NCI-H526 treated with DMSO at 0.1 percent for 48 hours (cell line): Measurements from ENCODE around the gene C2CD5.
"Not testable (repeated sequence)": the region's sequence is repeated elsewhere in the genome, so short reads cannot be mapped to it uniquely, and the experiment has no call there.

Experiments used
- DNase-seq: peaks from one replicate; lab custom pipeline; 2025; lab: John Stamatoyannopoulos, UW

The C2CD5 gene

DNA sequence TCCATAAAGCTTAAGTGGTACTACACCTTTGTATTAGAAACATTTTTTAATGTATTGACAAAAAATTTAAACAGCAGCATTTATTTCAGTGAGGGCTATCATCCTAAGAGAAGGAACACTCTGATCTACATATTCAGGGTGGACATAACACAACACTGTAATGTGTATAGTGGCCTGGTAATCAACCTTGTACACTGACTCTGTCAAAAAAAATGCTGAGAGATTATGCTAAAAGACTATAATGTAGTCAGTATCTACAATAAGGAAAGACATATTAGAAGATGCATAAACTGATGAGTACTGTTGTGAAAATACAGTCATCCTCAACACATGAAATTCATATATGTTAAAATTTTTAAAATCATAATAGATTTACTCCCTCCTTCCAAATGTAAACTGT lies 68.2 kb downstream of the C2CD5 start:
- DNase-seq, result no peak

- DNase-seq, result no peak
These were observed 69.2 kb downstream of the C2CD5 start for GRCh38 chr12:22474970-22475720.

DNA sequence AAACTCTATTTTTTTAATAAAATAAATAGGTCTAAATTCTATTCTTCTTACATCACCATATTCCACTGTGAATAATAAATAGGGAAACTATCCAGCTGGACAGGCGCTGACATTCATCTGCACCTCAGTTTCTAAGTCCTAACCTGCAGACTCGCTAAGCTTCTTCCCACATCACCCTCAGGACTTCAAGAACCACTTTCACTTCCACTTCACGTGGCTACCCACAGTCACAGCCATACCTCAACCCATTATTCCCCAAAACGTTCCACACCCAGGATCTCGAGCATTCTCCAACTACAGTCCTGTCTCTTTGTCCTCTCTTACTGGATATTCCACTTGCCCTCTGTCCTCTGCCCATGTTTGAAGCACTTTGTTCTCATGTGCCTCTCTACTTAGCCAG lies 71.1 kb downstream of the C2CD5 start:
- DNase-seq, result no peak

DNA sequence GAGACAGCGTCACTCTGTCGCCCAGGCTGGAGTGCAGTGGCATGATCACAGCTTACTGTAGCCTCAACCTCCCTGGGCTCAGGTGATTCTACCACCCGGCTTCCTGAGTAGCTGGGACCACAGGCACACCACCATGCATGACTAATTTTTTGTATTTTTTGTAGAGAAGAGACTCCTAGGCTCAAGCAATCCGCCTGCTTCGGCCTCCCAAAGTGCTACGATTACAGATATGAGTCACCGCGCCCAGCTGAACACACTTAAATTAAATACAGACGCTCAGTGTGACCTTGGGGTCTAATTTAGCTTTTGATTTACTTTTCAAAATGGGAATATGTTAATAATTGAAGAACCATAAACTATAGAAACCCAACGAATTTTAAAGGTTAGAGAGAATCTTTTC lies 77.2 kb downstream of the C2CD5 start:
- no peak for DNase-seq

DNA sequence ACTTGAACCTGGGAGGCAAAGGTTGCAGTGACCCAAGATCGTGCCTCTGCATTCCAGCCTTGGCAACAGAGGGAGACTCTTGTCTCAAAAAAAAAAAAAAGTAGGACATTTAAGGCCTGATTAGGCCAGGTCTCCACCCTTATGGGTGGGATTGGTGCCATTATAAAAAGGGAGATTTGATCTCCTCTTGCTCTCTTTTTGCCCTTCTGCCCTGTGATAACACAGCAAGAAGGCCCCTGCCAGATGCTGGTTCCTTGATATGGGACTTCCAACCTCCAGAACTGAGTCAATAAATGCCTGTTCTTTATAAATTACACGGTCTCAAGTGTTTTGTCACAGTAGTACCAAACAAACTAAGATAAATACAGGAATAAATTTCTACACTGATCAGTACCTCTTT lies 81.0 kb downstream of the C2CD5 start:
- no peak for DNase-seq

DNA sequence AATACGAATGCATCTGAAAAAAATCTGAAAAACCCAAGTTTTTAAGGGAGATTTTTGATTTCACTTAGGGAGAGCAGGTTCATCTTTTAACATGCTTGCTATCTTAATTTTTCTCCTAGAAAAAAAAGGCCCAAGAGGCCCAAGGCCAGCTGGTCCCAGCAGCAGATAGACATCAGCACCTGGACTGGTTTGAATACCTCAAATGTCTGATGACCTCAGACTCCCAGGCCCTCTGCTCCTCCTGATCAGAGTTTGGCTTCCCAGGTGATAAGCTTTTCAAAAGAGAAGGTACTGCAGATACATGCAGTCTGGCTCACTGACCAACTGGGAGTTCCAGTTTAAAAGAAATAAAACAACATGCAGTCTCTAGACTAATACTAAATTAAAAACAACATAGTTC lies 82.6 kb downstream of the C2CD5 start:
- DNase-seq, result no peak

DNA sequence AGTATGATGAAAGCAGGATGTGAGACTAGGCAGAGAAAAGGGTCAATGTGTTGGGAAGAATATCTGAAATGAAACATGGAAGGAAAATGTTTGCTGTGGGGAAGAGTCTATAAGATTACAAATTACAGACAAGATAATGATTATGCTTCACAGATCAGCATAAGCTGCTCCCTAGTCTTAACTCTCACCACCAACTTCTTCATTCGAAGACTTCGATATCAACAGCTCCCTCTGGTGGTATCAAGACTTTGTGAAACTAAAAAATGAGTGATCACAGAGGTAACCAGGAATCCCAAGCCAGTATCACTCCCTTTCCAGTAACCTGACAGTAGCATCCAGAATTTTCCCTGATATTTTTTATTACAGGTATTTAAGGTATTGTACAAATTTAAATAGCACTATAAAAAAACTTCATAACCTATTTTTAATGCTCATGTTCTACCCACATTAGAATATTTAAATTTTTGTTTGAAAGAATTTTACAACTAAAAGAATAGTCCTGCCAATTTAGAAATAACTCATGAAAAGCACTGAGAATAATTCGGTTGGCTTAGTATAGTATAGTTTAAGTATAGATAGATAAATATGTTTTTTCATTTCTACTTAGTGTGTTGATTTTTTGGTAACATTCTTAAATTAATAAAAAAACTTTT lies 84.4 kb downstream of the C2CD5 start:
- peak; percentile 33 for DNase-seq

DNA sequence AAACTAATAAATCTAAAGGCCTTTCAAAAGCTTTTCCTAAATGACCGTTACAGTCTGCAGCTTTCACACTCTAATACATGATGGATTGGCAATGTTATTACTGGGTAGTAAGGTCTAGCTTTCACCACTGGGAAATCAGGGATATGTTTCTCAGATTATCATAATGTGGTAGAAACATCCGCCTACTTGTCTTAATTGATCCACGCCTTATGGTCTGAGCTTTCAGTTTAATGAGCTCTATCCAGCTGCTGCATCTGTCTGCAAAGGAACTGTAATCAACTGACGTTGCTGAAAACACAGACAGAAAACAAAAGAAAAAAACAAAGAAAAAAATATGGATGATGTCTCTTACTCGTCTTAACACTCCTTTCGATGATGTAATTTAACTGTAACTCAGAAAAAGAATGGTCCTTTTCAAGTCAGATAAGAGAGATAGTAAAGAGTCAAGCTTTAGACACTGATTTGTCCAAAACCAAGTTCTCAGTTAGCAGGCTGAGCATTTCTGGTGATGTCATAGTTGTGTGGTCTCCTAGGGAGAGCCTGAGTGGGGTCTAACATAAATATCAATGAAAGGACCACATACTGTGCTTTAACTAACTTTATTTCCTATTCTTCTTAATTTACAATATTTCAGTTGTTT lies 85.9 kb downstream of the C2CD5 start:
- DNase-seq, result no peak

GRCh38 chr12:22457085-22457484 lies 87.3 kb downstream of the C2CD5 start:
- DNase-seq, result no peak

- DNase-seq, result no peak
These were observed 90.8 kb downstream of the C2CD5 start for GRCh38 chr12:22453511-22453910.

DNA sequence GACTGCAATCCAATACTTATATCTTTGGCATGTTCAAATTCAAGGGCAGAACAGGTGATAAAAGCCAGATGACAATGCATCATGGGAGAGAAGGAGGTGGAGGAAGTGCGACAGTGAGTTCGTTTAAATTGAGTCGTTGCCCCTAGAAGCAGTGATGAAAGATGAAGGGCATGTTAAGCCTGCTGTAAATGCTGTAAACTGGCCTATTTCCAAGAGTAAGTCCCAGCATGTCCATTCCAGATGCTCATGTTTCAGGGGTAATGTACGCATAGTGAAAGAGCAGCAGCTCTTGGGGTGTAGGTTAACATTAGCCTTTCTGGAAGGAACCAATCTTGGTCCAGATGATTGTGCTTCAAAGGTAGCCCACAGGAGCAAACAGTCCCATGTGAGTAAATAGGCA lies 97.1 kb downstream of the C2CD5 start:
- DNase-seq, result no peak

DNA sequence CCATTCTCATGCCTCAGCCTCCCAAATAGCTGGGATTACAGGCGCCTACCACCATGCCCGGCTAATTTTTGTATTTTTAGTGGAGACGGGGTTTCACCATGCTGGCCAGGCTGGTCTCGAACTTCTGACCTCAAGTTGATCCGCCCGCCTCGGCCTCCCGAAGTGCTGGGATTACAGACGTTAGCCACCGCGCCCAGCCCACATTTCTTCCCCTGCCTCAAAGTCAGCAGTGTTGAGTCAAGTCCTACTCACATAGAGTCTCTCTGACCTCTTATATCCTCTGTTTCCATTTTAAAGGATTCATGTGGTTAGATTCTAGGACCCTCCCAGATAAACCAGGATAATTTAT lies 100.1 kb downstream of the C2CD5 start:
- not testable (repeated sequence) for DNase-seq

- peak; percentile 11 for DNase-seq
These were observed 100.7 kb downstream of the C2CD5 start for GRCh38 chr12:22443379-22444316.

- DNase-seq, result no peak
These were observed 107.1 kb downstream of the C2CD5 start for GRCh38 chr12:22437031-22437806.

GRCh38 chr12:22435583-22435982 lies 108.8 kb downstream of the C2CD5 start:
- no peak for DNase-seq

GRCh38 chr12:22431693-22432251 lies 112.6 kb downstream of the C2CD5 start:
- peak; percentile 62 for DNase-seq

- DNase-seq, result no peak
These were observed 127.5 kb downstream of the C2CD5 start for GRCh38 chr12:22416801-22417200.

DNA sequence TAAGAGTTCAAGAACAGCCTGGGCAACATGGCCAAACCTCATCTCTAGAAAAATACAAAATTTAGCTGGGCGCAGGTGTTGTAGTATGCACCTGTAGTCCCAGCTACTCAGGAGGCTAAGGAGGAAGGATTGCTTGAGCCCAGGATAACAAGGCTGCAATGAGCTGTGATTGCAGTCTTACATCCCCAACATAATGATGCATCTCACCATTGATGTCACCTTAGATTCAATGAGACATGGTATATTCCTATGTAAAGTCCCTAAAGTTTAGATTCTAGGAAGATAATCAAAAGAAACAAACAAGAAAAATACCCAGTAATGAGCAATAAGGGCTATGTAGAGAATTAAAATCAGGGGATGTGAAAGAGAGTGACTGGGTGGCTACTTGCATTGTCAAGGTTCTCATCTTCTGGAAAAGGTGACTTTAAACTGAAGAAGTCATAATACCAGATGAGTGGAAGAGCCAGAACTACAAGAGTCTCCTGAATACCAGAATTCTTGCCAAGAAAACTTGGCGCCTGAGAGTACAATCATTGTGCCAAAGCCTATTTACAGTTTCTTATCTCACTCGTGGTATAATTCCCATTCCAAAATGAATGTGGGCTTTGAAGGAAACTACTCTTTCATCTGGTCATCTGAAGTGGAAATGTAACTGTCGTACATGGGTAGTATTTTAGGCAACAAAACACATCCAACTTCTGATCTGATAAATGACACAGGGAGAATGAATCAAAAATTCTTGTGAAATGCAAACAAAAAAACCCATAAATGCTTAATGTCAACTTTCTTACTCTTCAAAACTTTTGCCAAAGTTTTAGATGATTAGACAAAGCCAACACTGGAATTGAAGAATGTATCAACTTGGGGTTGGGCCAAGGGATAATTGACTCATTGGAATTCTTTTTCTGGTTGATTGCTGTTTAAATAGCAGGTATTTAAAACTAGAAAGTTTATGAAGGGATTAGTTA lies 128.7 kb downstream of the C2CD5 start:
- no peak for DNase-seq

DNA sequence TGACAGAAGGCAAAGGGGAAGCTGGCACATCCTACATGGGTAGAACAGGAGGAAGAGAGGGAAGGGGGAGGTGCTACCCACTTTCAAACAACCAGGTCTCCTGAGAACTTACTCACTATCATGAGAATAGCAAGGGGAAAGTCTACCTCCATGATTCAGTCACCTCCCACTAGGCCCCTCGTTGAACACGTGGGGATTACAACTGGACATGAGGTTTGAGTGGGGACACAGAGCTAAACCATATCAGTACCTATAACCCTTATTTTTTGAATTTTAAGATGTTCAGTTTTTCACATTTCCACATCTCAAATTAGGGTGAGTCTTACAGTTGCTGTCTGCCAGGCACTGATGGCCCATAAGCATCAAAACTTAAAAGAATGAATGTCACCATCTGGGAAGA lies 129.6 kb downstream of the C2CD5 start:
- no peak for DNase-seq

DNA sequence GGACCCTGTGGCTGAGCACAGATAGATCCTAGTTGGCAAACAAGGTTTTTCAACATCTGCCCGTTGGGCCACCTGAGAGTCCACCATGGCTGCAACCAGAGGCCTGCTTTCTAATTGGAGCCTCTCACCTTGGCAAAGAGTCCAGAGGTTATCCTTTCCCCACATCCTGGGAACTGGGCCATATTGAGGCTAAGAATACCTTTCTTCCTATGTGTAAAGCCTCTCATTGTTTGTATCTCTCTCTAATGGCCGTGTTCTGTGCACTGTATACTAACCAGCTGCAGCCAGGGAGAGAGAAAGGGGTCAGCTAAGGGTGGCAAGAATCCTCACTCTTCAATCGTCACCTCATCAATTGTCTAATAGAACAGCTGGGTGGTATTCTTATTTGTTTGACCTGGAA lies 130.8 kb downstream of the C2CD5 start:
- DNase-seq, result no peak
